HG03139 (cell line): ENCODE results near the gene CDR2L.
"Not testable (repeated sequence)": the region's sequence is repeated elsewhere in the genome, so short reads cannot be mapped to it uniquely, and the experiment has no call there.

ENCODE experiments used
- ATAC-seq: cut with Tn5 transposase; IDR thresholded peaks from one replicate; pipeline ENCODE4 v1.9.1; 2021; ENCODE audit not compliant: unreplicated experiment

Gene CDR2L

DNA sequence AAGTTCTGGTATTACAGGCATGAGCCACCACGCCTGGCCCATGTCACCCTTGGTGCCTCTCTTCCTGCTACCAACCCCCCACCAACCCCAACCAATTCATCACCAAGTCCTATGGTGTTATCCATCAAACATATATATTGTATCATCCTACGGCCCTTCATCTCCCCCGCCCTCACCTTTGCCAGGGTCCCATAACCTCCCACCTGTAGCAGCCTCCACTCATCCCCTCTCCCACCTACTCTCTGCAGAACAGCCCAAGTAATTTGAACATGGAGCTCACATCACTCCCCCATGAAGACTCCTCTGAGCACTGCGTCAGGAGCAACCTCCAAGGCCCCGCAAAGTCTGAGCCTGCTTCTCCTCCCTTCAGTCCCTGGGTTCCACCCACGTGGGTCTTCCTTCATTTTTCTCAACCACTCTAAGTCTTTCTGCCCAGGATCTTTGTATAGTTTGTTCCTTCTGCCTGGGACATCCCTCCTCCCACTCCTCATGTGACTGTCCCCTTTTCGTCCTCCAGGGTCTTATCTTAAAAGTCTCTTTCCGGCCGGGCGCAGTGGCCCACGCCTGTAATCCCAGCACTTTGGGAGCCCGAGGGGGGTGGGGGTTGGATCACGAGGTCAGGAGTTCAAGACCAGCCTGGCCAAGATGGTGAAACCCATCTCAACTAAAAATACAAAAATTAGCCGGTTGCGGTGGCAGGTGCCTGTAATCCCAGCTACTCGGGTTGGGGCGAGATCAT lies 7.9 kb upstream of the CDR2L start:
- no peak for ATAC-seq

GRCh38 chr17:74981318-74981978 lies 6.0 kb upstream of the CDR2L start:
- ATAC-seq, result no peak

- ATAC-seq, result peak; percentile 61
These were observed 5.3 kb upstream of the CDR2L start for GRCh38 chr17:74981979-74982662.

DNA sequence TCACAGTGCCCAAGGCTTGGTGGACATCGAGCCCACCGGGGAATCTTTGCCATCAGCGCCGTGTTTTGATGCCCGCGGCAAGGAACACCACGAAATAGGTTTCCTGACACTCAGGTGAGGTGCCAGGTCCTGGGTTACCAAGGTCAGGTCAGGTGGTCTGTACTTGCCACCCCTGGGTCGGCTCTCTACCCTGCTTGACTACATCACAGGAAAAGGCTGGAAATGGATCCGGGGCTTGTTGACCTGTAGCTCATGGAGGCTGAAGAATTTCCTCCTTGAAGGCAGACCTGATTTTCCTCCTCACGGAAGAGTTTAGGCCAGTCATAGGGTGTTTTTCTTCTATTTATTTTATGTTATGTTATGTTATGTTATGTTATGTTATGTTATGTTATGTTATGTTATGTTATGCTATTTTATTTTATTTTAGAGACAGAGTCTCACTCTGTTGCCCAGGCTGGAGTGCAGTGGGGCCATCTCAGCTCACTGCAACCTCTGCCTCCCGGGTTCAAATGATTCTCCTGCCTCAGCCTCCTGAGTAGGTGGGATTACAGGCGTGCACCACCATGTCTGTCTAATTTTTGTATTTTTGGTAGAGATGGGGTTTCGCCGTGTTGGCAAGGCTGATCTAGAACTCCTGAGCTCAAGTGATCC lies 4.6 kb upstream of the CDR2L start:
- not testable (repeated sequence) for ATAC-seq

DNA sequence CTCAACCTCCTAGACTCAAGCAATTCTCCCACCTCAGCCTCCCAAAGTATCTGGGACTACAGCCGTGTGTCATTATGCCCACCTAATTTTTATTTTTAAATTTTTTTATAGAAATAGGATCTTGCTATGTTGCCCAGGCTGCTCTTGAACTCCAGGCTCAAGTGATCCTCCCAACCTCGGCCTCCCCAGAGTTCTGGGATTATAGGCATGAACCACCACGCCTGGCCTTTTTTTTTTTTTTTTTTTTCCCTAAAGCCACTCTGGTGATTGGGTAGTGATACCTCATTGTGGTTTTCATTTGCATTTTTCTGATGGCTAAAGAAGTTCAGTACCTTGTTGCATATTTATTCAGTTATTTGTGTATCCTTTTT lies 1.2 kb upstream of the CDR2L start:
- no peak for ATAC-seq

- ATAC-seq, result peak; percentile 18
These were observed 678 bp downstream of the CDR2L start for GRCh38 chr17:74987909-74988711.

GRCh38 chr17:74990581-74991105 lies 3.2 kb downstream of the CDR2L start:
- no peak for ATAC-seq

DNA sequence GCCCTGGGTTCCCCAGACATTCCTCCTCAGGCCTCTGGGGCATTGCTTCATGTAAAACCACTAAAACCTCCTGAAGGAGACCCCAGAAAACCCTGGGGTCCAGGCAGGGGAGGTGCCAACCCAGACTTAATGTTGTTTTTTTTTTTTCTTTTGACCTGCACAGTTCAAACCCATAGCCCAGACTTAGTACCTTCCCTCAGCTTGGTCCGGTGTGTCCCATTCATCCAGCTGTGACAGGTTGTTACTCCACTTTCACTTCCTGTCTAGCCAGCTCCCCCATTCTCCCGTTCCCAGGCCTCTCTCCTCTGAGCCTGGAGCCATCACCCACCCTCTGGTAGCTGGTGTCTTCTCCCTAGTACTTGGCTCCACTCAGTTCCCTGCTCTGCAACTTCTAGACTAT lies 4.8 kb downstream of the CDR2L start:
- no peak for ATAC-seq

GRCh38 chr17:74994440-74994839 lies 7.0 kb downstream of the CDR2L start:
- ATAC-seq, result no peak

GRCh38 chr17:74995847-74996246 lies 8.4 kb downstream of the CDR2L start:
- no peak for ATAC-seq

GRCh38 chr17:74998783-74999182 lies 11.4 kb downstream of the CDR2L start:
- no peak for ATAC-seq

GRCh38 chr17:74999523-74999922 lies 12.1 kb downstream of the CDR2L start:
- no peak for ATAC-seq

DNA sequence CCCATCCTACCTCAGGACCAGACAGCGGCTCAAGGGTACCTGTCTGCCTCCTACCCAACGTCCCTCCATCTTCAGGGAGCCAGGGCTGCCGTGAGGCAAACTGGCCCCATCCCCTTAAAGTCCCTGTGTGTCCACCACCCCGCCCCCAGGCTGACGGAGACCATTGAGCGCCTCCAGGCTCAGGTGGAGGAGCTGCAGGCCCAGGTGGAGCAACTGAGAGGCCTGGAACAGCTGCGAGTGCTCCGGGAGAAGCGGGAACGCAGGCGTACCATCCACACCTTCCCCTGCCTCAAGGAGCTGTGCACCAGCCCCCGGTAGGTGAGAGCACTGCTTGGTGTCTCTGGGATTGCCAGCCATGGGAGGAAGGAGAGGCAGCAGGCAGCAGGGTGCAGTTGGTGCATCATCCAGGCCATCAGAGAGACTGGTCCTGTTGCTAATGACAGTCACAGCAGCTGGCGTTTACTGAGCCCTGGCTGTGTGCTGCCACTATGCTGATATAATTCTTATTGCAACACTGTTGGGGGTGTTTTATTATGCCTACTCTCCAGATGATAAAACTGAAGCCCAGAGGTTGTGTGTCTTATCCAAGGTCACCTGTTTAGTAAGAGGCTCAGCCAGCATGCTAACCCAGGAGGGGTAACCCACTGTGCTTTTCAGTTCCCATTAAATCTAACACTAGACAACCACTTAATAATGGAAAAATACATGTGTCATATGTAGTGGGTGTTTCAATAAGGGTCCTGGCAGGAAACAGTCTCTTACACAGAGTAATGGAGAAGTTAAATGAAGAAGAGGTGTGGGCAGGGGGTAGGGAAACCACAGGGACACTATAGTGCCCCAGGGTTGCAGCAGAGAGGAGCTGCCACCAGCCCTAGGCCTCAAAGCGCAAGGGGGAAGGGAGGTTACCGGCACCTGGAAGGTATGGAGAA lies 14.7 kb downstream of the CDR2L start:
- no peak for ATAC-seq

DNA sequence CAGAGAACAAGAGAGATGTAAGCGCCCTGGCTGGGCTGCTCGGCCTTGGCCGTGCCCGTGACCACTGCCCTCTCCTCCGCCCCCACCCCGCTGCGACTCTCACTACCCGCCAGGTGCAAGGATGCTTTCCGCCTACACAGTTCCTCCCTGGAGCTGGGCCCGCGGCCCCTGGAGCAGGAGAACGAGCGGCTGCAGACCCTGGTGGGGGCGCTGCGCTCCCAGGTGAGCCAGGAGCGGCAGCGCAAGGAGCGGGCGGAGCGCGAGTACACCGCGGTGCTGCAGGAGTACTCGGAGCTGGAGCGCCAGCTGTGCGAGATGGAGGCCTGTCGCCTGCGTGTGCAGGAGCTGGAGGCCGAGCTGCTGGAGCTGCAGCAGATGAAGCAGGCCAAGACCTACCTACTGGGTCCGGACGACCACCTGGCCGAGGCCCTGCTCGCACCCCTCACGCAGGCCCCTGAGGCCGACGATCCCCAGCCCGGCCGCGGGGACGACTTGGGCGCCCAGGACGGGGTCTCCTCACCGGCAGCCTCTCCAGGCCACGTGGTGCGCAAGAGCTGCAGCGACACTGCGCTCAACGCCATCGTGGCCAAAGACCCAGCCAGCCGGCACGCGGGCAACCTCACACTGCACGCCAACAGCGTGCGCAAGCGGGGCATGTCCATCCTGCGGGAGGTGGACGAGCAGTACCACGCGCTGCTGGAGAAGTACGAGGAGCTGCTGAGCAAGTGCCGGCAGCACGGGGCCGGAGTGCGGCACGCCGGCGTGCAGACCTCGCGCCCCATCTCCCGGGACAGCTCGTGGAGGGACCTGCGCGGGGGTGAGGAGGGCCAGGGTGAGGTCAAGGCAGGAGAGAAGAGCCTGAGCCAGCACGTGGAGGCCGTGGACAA lies 15.9 kb downstream of the CDR2L start:
- ATAC-seq, result no peak

GRCh38 chr17:75003957-75004355 lies 16.5 kb downstream of the CDR2L start:
- no peak for ATAC-seq

- no peak for ATAC-seq
These were observed 16.9 kb downstream of the CDR2L start for GRCh38 chr17:75004371-75004770.

GRCh38 chr17:75005291-75005690 lies 17.9 kb downstream of the CDR2L start:
- no peak for ATAC-seq

- not testable (repeated sequence) for ATAC-seq
These were observed 18.7 kb downstream of the CDR2L start for GRCh38 chr17:75006084-75006483.

DNA sequence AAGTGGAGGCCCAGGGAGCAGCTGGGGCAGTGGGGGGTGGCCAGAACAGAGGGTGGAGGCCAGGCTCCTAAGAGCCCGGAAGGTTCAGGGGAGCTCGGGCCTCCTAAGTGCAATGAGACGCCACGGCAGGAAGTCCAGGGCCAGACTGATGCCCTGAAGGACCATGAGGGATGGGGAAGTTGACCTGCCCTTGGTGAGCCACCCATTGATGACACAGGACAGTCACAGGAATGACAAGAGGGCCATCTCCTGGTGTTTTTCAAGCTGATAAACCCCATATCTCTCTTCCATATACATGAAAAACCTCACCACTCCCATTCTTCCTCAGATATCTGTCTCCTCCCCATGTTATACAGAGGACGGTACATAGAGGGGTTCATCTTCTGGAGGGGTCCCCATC lies 19.2 kb downstream of the CDR2L start:
- ATAC-seq, result no peak
